Measurements from ENCODE around the gene SLC19A1.

DNA sequence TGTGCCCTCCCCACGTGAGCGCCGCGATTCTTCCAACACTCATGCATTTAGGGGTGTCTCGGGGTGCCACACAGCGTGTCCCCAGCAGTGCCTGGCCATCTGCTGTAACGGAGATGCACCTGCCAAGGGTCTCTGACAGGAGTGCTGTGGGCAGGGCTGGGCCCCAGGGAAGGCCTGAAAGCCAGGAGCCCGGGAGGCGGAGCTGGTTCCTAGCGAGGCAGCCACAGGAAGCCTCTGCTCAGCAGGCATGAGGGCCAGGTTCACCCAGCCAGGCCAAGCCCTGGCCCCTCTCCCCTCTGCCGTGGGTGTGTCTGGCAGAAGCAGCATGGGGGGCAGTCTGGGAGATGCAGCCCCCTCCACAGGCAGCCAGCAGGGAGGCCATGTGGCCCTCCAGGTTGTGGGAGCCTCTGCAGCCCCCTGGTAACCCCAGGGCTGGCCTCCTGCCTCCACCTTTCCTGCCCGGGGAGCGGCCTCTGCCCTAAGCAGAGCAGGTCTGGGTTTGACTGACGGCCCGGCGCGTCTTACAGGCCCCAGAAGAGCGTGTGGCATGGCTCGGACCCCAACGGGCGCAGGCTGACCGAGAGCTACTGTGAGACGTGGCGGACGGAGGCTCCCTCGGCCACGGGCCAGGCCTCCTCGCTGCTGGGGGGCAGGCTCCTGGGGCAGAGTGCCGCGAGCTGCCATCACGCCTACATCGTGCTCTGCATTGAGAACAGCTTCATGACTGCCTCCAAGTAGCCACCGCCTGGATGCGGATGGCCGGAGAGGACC lies 30.4 kb downstream of the SLC19A1 start:
- TF ChIP-seq EP300 (IDR thresholded peaks at IDR 0.05) (no peak), POLR2A (IDR thresholded peaks at IDR 0.05; ENCODE audit: low read depth) (no peak)
